WI38 (cell line): ENCODE results near the gene XPR1.
"Not testable (repeated sequence)": the region's sequence is repeated elsewhere in the genome, so short reads cannot be mapped to it uniquely, and the experiment has no call there.

Experiments
- H3K4me3 ChIP-seq: 2 replicates; pipeline ENCODE4 v1.5.1; 2011; ENCODE audit warnings: low read depth, mild to moderate bottlenecking, control low read depth, low read length
- CTCF ChIP-seq: IDR thresholded peaks from 2 replicates; pipeline ENCODE4 v1.5.1; 2012; ENCODE audit warnings: low read depth, mild to moderate bottlenecking, control low read depth, low read length

XPR1 gene

GRCh38 chr1:180695282-180695681 lies 63.5 kb downstream of the XPR1 start:
- no peak overlapping the region for H3K4me3 ChIP-seq

GRCh38 chr1:180696361-180696760 lies 64.5 kb downstream of the XPR1 start:
- no peak overlapping the region for H3K4me3 ChIP-seq
- no peak for TF ChIP-seq CTCF

More at GRCh38 chr1:180695282-180695681, 63.5 kb downstream of the XPR1 start:
- no peak for TF ChIP-seq CTCF

- no peak for TF ChIP-seq CTCF
- H3K4me3 ChIP-seq = no peak overlapping the region
Observed at GRCh38 chr1:180698580-180698979, 66.8 kb downstream of the XPR1 start.

GRCh38 chr1:180702376-180702775 lies 70.6 kb downstream of the XPR1 start:
- not testable (repeated sequence) for H3K4me3 ChIP-seq

- not testable (repeated sequence) for H3K4me3 ChIP-seq
Observed at GRCh38 chr1:180710746-180711145, 78.9 kb downstream of the XPR1 start.

- H3K4me3 ChIP-seq = not testable (repeated sequence)
Observed at GRCh38 chr1:180711260-180711659, 79.4 kb downstream of the XPR1 start.

GRCh38 chr1:180720753-180721152 lies 88.9 kb downstream of the XPR1 start:
- TF ChIP-seq CTCF = no peak
- no peak overlapping the region for H3K4me3 ChIP-seq

GRCh38 chr1:180722586-180722985 lies 90.8 kb downstream of the XPR1 start:
- no peak for TF ChIP-seq CTCF
- H3K4me3 ChIP-seq = no peak overlapping the region

- TF ChIP-seq CTCF = no peak
- H3K4me3 ChIP-seq = no peak overlapping the region
Observed at GRCh38 chr1:180724055-180724454, 92.2 kb downstream of the XPR1 start.

- H3K4me3 ChIP-seq = not testable (repeated sequence)
Observed at GRCh38 chr1:180726024-180726423, 94.2 kb downstream of the XPR1 start.

GRCh38 chr1:180727751-180728150 lies 95.9 kb downstream of the XPR1 start:
- H3K4me3 ChIP-seq = not testable (repeated sequence)
